ENCODE data around the gene IL9R.

DNA sequence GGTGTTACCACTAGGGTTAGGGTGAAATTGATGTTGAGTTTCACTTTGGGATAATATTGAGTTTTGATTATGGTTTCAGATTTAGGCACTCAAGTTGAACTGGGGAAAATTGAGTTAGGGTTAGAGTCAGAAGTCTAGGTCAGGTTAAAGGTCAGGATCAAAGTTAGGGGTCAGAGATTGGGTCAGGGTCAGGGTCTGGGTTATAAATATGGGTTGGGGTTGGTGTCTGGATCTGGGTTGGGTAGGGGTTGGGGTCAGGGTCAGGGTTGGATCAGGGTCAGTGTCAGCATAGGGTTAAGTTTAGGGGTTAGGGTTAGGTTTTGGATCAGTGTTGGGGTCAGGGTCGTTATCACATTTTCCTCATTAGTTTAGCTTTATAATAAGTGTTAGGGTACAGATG, 42.7 kb upstream of the IL9R start:
- TF ChIP-seq, protein P1, sequence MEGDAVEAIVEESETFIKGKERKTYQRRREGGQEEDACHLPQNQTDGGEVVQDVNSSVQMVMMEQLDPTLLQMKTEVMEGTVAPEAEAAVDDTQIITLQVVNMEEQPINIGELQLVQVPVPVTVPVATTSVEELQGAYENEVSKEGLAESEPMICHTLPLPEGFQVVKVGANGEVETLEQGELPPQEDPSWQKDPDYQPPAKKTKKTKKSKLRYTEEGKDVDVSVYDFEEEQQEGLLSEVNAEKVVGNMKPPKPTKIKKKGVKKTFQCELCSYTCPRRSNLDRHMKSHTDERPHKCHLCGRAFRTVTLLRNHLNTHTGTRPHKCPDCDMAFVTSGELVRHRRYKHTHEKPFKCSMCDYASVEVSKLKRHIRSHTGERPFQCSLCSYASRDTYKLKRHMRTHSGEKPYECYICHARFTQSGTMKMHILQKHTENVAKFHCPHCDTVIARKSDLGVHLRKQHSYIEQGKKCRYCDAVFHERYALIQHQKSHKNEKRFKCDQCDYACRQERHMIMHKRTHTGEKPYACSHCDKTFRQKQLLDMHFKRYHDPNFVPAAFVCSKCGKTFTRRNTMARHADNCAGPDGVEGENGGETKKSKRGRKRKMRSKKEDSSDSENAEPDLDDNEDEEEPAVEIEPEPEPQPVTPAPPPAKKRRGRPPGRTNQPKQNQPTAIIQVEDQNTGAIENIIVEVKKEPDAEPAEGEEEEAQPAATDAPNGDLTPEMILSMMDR (IDR thresholded peaks at IDR 0.05; ENCODE audit: borderline replicate concordance, extremely low read depth, low read length, poor library complexity, severe bottlenecking): no peak
- no peak for TF ChIP-seq EZH2 (IDR thresholded peaks at IDR 0.05; ENCODE audit: borderline replicate concordance, low read depth, low read length, severe bottlenecking)

All from DND-41 (cell line).